IPS-18a (cell line): ENCODE measurements around the gene FANCM.
A peak's percentile ranks its signal among the peaks of the same experiment; 100 is the strongest.

Experiments used
- H3K27ac ChIP-seq: one replicate; pipeline ENCODE4 v1.5.1; 2013; ENCODE audit warnings: low read length
- H3K27me3 ChIP-seq: one replicate; pipeline ENCODE4 v1.6.1; 2013; ENCODE audit warnings: mild to moderate bottlenecking, low read length; ENCODE audit not compliant: control insufficient read depth, insufficient read depth
- H3K36me3 ChIP-seq: one replicate; pipeline ENCODE4 v1.6.1; 2013; ENCODE audit warnings: low read depth, low read length; ENCODE audit not compliant: control insufficient read depth
- H3K4me1 ChIP-seq: one replicate; pipeline ENCODE4 v1.6.1; 2013; ENCODE audit warnings: low read depth, low read length; ENCODE audit not compliant: control insufficient read depth
- H3K4me3 ChIP-seq: one replicate; pipeline ENCODE4 v1.5.1; 2013; ENCODE audit warnings: low read length
- H3K9ac ChIP-seq: one replicate; pipeline ENCODE4 v1.6.1; 2013; ENCODE audit warnings: mild to moderate bottlenecking, low read length, moderate library complexity
- H3K9me3 ChIP-seq: one replicate; pipeline ENCODE4 v1.6.1; 2013; ENCODE audit warnings: low read depth, low read length; ENCODE audit not compliant: control insufficient read depth

Gene FANCM

GRCh38 chr14:45135659-45136395, at the start of gene FANCM:
Gene FANCM (plus strand): TSS chr14:45135930. CDS start chr14:45136032, 102 bp downstream.
- H3K27ac ChIP-seq: peak within 1 kb of the TSS; percentile 84
- H3K4me3 ChIP-seq: peak within 1 kb of the TSS; percentile 85
- peak within 1 kb of the TSS; percentile 89 for H3K9ac ChIP-seq
- H3K27me3 ChIP-seq: no peaks in the 10 kb centered on the region
- peaks cover 3% of the 10 kb centered on the region for H3K36me3 ChIP-seq
- peaks cover 19% of the 10 kb centered on the region for H3K4me1 ChIP-seq
- H3K9me3 ChIP-seq: no peaks in the 10 kb centered on the region

GRCh38 chr14:45089813-45090212, 45.9 kb upstream of the FANCM start:
- Histone ChIP-seq H3K4me1 (peaks cover 7% of the 10 kb centered on the region), H3K27ac (no peak overlapping the region), H3K27me3 (no peaks in the 10 kb centered on the region), H3K36me3 (peaks cover 3% of the 10 kb centered on the region), H3K4me3 (no peak overlapping the region), H3K9me3 (no peaks in the 10 kb centered on the region), H3K9ac (no peak overlapping the region)

GRCh38 chr14:45091710-45092109, 44.0 kb upstream of the FANCM start:
- no peaks in the 10 kb centered on the region for H3K4me1 ChIP-seq
- H3K9ac ChIP-seq: no peak overlapping the region
- no peak overlapping the region for H3K4me3 ChIP-seq
- no peak overlapping the region for H3K27ac ChIP-seq
- H3K9me3 ChIP-seq: no peaks in the 10 kb centered on the region
- no peaks in the 10 kb centered on the region for H3K27me3 ChIP-seq
- peaks cover 20% of the 10 kb centered on the region for H3K36me3 ChIP-seq

GRCh38 chr14:45094275-45094674, 41.5 kb upstream of the FANCM start:
- Histone ChIP-seq H3K36me3 (peaks cover 40% of the 10 kb centered on the region), H3K9me3 (no peaks in the 10 kb centered on the region), H3K9ac (no peak overlapping the region), H3K4me1 (no peaks in the 10 kb centered on the region), H3K27ac (no peak overlapping the region), H3K4me3 (no peak overlapping the region), H3K27me3 (no peaks in the 10 kb centered on the region)

GRCh38 chr14:45095143-45095542, 40.6 kb upstream of the FANCM start:
- H3K36me3 ChIP-seq: peaks cover 46% of the 10 kb centered on the region
- no peaks in the 10 kb centered on the region for H3K4me1 ChIP-seq
- H3K27me3 ChIP-seq: no peaks in the 10 kb centered on the region
- no peak overlapping the region for H3K27ac ChIP-seq
- no peak overlapping the region for H3K4me3 ChIP-seq
- H3K9me3 ChIP-seq: no peaks in the 10 kb centered on the region
- no peak overlapping the region for H3K9ac ChIP-seq

- no peak overlapping the region for H3K27ac ChIP-seq
- no peak overlapping the region for H3K4me3 ChIP-seq
- H3K9me3 ChIP-seq: no peaks in the 10 kb centered on the region
- H3K27me3 ChIP-seq: no peaks in the 10 kb centered on the region
- H3K36me3 ChIP-seq: peaks cover 54% of the 10 kb centered on the region
- no peaks in the 10 kb centered on the region for H3K4me1 ChIP-seq
- H3K9ac ChIP-seq: no peak overlapping the region
Measured at GRCh38 chr14:45096218-45096617, 39.5 kb upstream of the FANCM start.

- Histone ChIP-seq H3K27ac (no peak overlapping the region), H3K4me3 (no peak overlapping the region), H3K27me3 (no peaks in the 10 kb centered on the region), H3K9me3 (no peaks in the 10 kb centered on the region), H3K4me1 (no peaks in the 10 kb centered on the region), H3K9ac (no peak overlapping the region), H3K36me3 (peaks cover 86% of the 10 kb centered on the region)
Measured at GRCh38 chr14:45103806-45104205, 31.9 kb upstream of the FANCM start.

- H3K36me3 ChIP-seq: peaks cover 88% of the 10 kb centered on the region
- no peak overlapping the region for H3K9ac ChIP-seq
- H3K27me3 ChIP-seq: no peaks in the 10 kb centered on the region
- no peak overlapping the region for H3K4me3 ChIP-seq
- no peaks in the 10 kb centered on the region for H3K4me1 ChIP-seq
- H3K9me3 ChIP-seq: no peaks in the 10 kb centered on the region
- no peak overlapping the region for H3K27ac ChIP-seq
Measured at GRCh38 chr14:45104561-45104960, 31.2 kb upstream of the FANCM start.

GRCh38 chr14:45112896-45113781, 22.6 kb upstream of the FANCM start:
- Histone ChIP-seq H3K27ac (no peak overlapping the region), H3K9me3 (no peaks in the 10 kb centered on the region), H3K4me3 (no peak overlapping the region), H3K4me1 (no peaks in the 10 kb centered on the region), H3K36me3 (peaks cover 87% of the 10 kb centered on the region), H3K9ac (no peak overlapping the region), H3K27me3 (no peaks in the 10 kb centered on the region)

GRCh38 chr14:45114327-45114726, 21.4 kb upstream of the FANCM start:
- Histone ChIP-seq H3K4me1 (no peaks in the 10 kb centered on the region), H3K9ac (no peak overlapping the region), H3K36me3 (peaks cover 84% of the 10 kb centered on the region), H3K9me3 (no peaks in the 10 kb centered on the region), H3K27ac (no peak overlapping the region), H3K27me3 (no peaks in the 10 kb centered on the region), H3K4me3 (no peak overlapping the region)

GRCh38 chr14:45118594-45118993, 17.1 kb upstream of the FANCM start:
- Histone ChIP-seq H3K27me3 (no peaks in the 10 kb centered on the region), H3K4me1 (no peaks in the 10 kb centered on the region), H3K9me3 (no peaks in the 10 kb centered on the region), H3K4me3 (no peak overlapping the region), H3K9ac (no peak overlapping the region), H3K27ac (no peak overlapping the region), H3K36me3 (peaks cover 72% of the 10 kb centered on the region)
